ENCODE measurements around the gene PSMG3. TPM values are rescaled to one million over a fixed set of nuclear protein-coding genes. Genes with fewer than 3 reads are reported as not detected.

The PSMG3 gene
- total RNA-seq, 2 donors from 2014 or later, result 23.2 to 69.1 TPM

DNA sequence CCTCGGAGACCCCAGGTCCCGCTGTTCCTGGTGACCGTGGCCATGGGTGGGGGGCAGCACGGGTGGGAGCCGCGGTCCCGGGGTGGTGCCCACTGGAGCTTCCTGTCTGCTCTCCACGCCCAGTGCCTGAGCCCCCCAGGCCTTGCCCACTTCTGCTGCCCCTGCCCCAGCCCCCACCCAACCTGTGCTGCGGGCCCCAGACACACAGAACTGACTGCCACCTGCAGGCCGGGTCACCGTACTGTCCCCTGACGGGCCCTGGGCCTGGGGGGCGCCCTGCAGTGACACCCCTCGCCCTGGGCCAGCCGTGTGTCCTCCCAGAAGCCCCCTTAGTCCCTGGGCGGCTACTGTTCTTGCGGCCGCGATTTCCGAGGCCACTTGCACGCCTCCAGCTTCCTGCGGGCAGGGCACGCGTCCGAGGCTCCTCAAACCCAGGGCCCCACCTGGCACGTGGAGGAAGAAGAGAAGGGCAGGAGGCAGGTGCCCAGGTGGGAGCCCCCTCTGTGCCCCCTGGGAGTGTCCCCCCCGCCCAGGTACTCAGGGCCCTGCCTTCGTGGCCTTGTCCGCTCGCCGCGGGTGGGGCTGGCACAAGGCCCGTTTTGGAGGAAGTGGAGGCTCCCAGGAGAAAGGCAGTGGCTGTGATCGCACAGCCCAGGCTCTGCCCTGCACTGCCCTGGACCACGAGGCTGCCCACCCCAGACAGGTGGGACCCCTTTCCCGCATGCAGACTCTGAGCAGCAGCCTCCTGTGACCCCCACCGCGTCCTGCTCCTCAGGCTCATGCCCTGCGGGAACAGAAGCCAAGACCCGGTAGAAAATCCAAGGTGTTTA, 24.2 kb downstream of the PSMG3 start:
- Mint-ChIP-seq H3K4me1 (ENCODE audit: low read depth in 2 of 2) (no peaks in the 10 kb centered on the region), H3K4me3 (no peak overlapping the region), H3K9me3 (no peaks in the 10 kb centered on the region), H3K27ac (no peak overlapping the region), H3K27me3 (no peaks in the 10 kb centered on the region), H3K36me3 (no peaks in the 10 kb centered on the region)
- ATAC-seq, result no peak
- no peak for DNase-seq (ENCODE audit: low spot score)

DNA sequence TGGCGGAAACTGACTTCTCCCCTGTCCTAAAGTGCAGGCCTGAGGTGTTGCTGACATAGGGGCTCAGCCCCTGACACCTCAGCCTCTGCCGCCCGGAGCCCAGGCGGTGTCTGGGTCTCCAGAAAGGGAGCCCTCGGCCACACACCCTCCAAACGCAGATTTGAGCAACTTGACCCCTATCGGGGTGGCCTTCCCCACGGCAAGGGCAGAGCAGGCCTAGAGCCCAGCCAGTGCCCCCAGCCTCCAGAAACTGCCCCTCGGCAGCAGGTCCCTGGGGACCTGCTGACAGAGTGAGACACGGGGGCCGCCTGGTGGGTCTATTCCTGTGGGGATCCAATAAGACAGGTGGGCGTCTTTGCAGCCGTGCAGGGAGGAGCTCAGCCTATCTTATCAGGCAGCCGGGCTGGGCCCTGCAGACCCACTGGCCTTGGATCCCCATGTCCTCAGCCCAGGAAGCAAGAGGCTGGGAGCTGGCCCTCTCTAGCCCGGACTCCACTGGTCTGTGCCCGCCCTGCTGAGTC, 24.9 kb downstream of the PSMG3 start:
- Mint-ChIP-seq H3K27ac (no peak overlapping the region), H3K9me3 (no peaks in the 10 kb centered on the region), H3K4me3 (no peak overlapping the region), H3K4me1 (ENCODE audit: low read depth in 2 of 2) (no peaks in the 10 kb centered on the region), H3K36me3 (no peaks in the 10 kb centered on the region), H3K27me3 (no peaks in the 10 kb centered on the region)
- DNase-seq (ENCODE audit: low spot score) (no peak), ATAC-seq (peak in 1 of 2 donors; percentile 3)

DNA sequence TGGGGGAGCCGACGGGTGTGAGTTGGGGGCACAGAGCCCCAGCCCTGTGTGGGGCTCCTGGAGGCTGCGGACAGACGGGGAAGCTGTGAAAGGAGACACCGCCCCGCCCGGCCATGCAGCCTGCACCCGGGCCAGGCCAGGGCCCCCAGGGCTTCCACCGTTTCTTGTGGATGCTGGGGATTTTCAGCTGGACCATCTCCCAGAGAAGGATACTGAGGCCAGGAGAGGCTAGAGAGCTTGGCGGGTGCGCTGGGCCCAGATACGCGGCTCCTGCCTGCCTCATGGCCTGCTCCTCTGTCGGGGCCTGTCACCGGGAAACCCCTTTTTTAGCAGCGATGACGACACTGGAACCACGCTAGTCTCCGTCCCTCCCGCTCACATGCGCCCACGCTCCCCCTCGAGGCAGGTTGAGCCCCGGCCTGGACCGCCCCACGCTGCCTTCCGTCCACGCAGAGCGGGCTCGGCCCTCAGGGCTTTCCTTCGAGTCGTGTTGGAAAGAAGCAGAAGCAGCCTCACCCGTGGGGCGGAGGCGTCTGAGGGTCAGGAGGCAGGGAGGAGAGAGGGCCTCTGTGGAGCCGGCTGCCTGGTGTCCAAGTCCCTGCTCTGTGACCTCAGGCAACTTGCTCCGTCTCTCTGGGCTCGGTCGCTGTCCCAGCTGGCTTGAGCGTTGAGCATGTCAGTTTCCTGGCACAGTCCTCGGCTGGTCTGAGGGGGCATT, 25.5 kb downstream of the PSMG3 start:
- Mint-ChIP-seq H3K27ac (no peak overlapping the region), H3K4me1 (ENCODE audit: low read depth in 2 of 2) (no peaks in the 10 kb centered on the region), H3K27me3 (no peaks in the 10 kb centered on the region), H3K9me3 (no peaks in the 10 kb centered on the region), H3K36me3 (no peaks in the 10 kb centered on the region), H3K4me3 (no peak overlapping the region)
- DNase-seq (ENCODE audit: low spot score) (no peak), ATAC-seq (no peak)

DNA sequence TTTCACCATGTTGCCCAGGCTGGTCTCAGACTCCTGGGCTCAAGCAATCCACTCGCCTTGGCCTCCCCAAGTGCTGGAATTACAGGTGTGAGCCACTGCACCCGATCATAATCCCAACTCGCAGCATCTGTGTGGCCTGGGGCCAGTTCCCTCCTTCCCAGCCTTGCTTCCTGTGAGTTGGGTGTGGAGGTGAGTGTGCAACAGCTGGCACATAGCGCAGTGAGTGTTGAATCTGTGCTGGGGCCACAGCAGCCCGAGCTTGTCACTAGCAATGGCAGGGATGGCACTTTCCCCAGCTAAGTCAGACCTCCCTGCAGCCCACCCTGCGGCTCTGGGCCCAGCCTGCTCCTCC, 26.0 kb downstream of the PSMG3 start:
- no peak overlapping the region for H3K4me3 Mint-ChIP-seq
- H3K27me3 Mint-ChIP-seq, result no peaks in the 10 kb centered on the region
- no peaks in the 10 kb centered on the region for H3K36me3 Mint-ChIP-seq
- no peaks in the 10 kb centered on the region for H3K9me3 Mint-ChIP-seq
- H3K27ac Mint-ChIP-seq, result no peak overlapping the region
- no peak for ATAC-seq
- DNase-seq (ENCODE audit: low spot score), result no peak
- no peaks in the 10 kb centered on the region for H3K4me1 Mint-ChIP-seq (ENCODE audit: low read depth in 2 of 2)

DNA sequence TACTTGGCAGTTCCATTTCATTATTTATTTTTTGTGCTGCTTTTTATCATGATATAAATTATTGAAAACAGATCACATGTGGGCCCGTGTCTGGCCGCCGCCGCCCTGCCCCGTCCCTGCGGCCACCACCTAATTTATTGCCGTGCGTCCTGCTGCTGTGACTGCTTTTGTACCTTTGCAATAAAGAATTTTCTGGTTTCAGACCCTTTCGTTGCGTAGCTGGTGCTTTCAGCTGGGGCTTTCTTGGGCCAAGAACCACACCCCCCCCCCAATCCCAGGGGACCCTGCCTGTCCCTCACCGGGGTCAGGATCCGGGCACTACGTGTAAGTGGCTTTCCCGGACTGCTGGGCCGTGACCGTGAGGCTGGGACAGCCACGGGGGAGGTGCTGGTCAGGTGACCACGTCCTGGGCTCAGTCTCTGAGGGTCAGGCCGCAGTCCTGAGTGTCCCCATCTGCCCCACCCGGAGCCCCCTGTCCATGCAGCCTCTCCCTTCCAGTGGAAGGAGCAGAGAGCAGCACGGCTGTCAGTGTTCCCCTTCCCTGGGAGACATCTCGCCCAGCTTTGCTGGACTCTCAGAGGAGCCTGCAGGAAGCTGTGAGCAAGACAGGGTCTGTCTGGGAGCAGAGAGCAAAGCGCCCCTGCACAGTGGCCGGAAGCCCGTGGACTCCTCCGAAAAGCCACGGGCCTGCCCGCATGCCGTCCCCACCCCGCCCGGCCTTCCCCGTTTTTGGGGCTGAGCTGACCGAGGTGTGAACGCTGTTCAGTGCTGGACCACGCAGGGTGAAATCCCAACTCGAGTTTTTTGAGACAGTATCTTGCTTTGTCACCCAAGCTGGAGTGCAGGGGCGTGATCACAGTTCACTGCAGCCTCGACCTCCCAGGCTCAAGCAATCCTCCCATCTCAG, 26.7 kb downstream of the PSMG3 start:
- Mint-ChIP-seq H3K4me3 (no peak overlapping the region), H3K4me1 (ENCODE audit: low read depth in 2 of 2) (no peaks in the 10 kb centered on the region), H3K27ac (no peak overlapping the region), H3K27me3 (no peaks in the 10 kb centered on the region), H3K9me3 (no peaks in the 10 kb centered on the region), H3K36me3 (no peaks in the 10 kb centered on the region)
- ATAC-seq (no peak), DNase-seq (ENCODE audit: low spot score) (no peak)

DNA sequence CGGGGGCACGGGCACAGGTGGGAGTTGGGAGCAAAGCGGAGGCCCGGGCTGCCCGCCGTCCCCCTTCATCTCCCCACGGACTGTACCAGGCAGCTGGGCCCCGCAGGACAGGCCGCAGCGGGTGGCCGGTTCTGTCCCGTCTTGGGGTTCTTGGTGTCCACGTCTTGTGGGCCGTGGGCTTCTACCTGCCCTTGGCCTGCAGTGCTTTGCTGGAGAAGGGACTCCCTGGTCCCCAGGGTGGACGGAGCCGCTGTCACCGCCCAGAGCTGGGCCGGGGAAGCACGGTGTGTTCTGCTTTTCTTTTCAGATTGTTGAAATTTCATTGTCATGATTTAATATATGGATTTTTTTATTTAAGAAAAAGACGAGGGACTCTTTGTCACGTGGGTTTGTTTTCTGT, 27.5 kb downstream of the PSMG3 start:
- H3K4me1 Mint-ChIP-seq (ENCODE audit: low read depth in 2 of 2), result peaks cover 0 to 2% of the 10 kb centered on the region in 2 donors
- H3K9me3 Mint-ChIP-seq, result no peaks in the 10 kb centered on the region
- no peaks in the 10 kb centered on the region for H3K36me3 Mint-ChIP-seq
- no peak overlapping the region for H3K4me3 Mint-ChIP-seq
- no peak for DNase-seq (ENCODE audit: low spot score)
- no peak overlapping the region for H3K27ac Mint-ChIP-seq
- H3K27me3 Mint-ChIP-seq, result no peaks in the 10 kb centered on the region
- no peak for ATAC-seq

DNA sequence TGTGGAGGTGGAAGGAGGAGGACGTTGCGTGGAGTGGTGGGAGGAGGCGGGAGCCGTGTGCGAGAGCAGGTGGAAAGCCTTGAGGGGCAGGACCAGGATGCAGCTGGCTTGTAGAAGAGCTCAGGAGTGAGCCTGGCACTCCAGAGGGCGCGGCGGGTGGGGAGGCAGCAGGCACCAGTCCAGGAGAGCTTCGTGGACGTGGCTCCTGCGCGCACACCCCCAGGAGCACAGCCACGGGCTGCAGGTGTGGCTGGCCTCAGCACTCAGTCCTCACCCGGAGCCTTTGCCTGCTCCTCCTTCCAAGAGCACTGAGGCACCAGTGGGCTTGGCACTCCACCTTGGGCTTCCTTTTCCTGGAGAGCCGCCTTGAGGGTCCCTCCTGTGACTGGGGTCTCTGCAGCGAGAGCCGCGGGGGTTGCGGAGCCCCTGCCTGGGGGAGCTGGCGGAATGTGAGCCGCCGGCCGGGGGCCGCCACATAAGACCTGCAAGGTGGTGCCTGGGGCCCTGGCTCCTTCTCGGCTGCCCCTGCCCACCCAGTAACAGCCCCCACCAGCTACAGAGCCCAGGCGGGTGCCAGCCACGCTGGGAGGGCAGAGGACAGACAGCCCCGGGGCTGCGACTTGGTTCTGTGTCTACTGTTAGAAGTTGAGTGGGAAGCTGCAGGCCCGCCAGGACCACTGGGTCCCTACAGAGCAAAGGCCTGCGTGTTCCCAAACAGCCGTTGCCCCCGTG, 28.2 kb downstream of the PSMG3 start:
- DNase-seq (ENCODE audit: low spot score), result no peak
- no peak for ATAC-seq
- Mint-ChIP-seq H3K4me3 (no peak overlapping the region), H3K4me1 (ENCODE audit: low read depth in 2 of 2) (peaks cover 0 to 2% of the 10 kb centered on the region in 2 donors), H3K27ac (no peak overlapping the region), H3K9me3 (no peaks in the 10 kb centered on the region), H3K36me3 (no peaks in the 10 kb centered on the region), H3K27me3 (no peaks in the 10 kb centered on the region)

DNA sequence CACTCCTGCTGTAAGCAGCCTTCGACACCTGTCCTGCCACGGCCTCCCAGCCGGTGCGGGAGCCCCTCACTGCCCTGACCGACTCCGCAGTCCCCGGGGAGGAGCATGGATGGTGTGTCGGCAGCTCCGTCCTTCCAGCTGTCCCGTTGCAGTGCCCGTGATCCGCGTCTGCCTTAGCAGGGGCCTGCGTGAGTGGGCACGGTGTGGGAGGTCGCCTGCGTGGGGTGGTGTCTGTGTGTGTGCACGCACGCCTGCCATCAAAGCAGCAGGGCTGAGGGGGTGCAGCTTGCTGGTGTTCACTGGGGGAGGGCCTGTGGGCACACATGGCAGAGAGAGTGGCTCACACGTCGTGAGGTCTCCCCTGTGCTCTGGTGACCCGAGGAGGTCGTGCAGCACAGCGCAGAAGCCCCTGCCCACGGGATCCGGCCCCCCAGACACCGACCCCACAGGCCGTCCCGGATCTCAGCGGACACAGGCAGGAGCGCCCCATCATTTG, 29.0 kb downstream of the PSMG3 start:
- H3K4me3 Mint-ChIP-seq, result no peak overlapping the region
- DNase-seq (ENCODE audit: low spot score), result no peak
- no peak overlapping the region for H3K27ac Mint-ChIP-seq
- no peaks in the 10 kb centered on the region for H3K9me3 Mint-ChIP-seq
- no peak for ATAC-seq
- no peaks in the 10 kb centered on the region for H3K27me3 Mint-ChIP-seq
- H3K4me1 Mint-ChIP-seq (ENCODE audit: low read depth in 2 of 2), result peaks cover 0 to 2% of the 10 kb centered on the region in 2 donors
- H3K36me3 Mint-ChIP-seq, result no peaks in the 10 kb centered on the region

DNA sequence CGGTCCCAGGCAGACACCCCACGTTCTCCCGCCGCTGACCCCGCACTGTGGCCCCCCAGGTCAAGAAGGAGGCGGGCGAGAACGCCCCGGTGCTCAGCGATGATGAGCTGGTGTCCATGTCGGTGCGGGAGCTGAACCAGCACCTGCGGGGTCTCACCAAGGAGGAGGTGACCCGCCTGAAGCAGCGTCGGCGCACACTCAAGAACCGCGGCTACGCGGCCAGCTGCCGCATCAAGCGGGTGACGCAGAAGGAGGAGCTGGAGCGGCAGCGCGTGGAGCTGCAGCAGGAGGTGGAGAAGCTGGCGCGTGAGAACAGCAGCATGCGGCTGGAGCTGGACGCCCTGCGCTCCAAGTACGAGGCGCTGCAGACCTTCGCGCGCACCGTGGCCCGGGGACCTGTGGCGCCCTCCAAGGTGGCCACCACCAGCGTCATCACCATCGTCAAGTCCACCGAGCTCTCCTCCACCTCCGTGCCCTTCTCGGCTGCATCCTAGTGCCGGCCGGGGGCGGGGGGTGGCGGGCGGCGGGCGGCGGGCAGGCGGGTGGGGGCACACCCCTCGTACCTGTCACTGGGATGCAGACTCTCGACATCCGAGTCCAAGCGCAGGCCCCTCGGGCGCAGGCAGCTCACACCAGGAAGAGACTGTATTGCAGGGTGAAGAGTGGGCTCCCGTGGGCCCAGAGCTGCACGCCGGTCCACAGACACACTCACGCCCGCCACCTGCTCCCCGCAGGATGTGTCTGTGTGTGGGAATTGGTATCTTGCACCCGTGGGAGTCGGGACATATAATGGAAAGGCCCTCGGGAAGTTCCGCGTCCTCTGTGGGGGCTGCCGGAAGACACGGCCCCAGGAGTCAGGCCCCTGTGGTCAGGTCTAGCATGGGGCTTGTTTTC, 29.7 kb downstream of the PSMG3 start:
- DNase-seq (ENCODE audit: low spot score), result no peak
- H3K4me1 Mint-ChIP-seq (ENCODE audit: low read depth in 2 of 2), result peaks cover 0 to 2% of the 10 kb centered on the region in 2 donors
- H3K36me3 Mint-ChIP-seq, result no peaks in the 10 kb centered on the region
- no peak for ATAC-seq
- no peak overlapping the region for H3K4me3 Mint-ChIP-seq
- no peaks in the 10 kb centered on the region for H3K27me3 Mint-ChIP-seq
- no peak overlapping the region for H3K27ac Mint-ChIP-seq
- H3K9me3 Mint-ChIP-seq, result no peaks in the 10 kb centered on the region

DNA sequence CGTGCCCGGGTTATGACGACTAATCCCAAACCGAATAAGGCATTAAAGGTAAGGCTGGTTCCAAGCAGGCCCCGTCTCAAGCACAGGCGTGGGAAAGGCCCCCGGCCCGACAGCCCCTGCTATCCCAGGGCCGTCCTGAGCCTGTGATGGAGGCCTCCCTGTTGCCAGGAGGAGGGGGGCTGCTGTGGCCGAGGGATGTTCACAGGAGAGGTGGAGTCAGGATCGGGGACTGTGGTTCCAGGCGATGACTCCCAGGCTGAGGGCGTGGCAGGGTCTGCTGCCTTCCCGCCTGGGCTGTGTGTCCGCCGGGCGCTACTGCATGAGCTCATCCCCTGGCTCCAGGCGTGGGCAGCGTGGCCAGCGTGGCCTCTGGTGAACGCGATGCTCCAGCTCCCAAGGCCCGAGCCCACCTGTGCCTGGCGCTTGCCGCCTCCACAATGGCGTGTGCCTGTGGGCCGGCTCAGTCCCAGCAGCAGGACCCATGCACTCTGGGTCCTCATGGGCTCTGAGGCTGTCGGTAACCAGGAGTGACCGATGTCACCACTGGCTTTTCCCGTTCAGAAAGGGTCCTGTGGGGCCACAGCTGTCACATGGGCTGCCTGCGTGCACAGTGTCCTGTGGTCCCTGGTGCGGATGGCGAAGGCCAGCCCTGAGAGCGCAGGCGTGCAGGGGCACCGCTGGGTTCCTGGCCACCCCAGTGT, 30.5 kb downstream of the PSMG3 start:
- H3K4me1 Mint-ChIP-seq (ENCODE audit: low read depth in 2 of 2), result peaks cover 0 to 2% of the 10 kb centered on the region in 2 donors
- no peaks in the 10 kb centered on the region for H3K36me3 Mint-ChIP-seq
- no peaks in the 10 kb centered on the region for H3K9me3 Mint-ChIP-seq
- H3K27me3 Mint-ChIP-seq, result no peaks in the 10 kb centered on the region
- H3K27ac Mint-ChIP-seq, result no peak overlapping the region
- DNase-seq (ENCODE audit: low spot score) (no peak), ATAC-seq (no peak)
- no peak overlapping the region for H3K4me3 Mint-ChIP-seq

DNA sequence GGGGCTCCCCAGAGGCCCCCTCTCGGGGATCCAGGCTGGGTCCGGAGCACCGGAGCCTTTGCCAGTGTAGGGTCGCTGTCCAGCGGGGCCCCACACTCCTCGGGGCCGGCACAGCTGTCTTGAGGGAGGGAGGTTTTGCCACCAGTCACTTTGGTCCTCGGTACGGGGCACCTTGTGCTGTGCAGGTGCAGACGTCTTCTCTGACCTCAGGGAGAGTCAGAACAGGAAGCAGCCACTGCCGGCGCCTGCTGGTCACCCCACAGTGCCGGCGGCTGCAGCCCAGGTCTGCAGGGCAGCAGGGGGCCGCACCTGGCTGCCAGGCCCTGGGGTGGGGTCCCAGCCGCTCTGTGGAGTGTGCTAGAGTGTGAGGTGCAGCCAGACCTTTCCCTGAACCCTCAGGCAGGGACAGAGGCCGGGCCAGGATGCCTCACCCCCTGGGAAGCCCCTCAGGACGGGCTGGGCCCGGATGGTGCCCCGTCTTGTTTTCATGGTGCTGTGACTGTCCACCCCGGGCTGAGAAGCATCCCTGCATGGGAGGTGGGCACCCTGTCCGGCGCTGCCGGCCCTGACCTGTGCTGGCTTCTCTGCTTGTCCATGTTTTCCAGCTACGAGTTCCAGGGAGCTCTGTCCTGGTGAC, 31.2 kb downstream of the PSMG3 start:
- no peak overlapping the region for H3K4me3 Mint-ChIP-seq
- H3K4me1 Mint-ChIP-seq (ENCODE audit: low read depth in 2 of 2), result peaks cover 4% of the 10 kb centered on the region in 2 donors

More for the DNA sequence above, 31.2 kb downstream of the PSMG3 start:
- H3K9me3 Mint-ChIP-seq, result no peaks in the 10 kb centered on the region
- no peaks in the 10 kb centered on the region for H3K27me3 Mint-ChIP-seq
- DNase-seq (ENCODE audit: low spot score) (no peak), ATAC-seq (no peak)
- H3K36me3 Mint-ChIP-seq, result no peaks in the 10 kb centered on the region
- no peak overlapping the region for H3K27ac Mint-ChIP-seq

All from natural killer cell treated with Interleukin-12 subunit alpha and Interleukin-12 subunit beta and Interleukin-15 and Interleukin-18, amount 100 ng/mL, for 72 hours (primary cell).